ENCODE measurements around the gene PCGF5. TPM values are rescaled to one million over a fixed set of nuclear protein-coding genes. Genes with fewer than 3 reads are reported as not detected.
"Not testable (repeated sequence)": the region's sequence is repeated elsewhere in the genome, so short reads cannot be mapped to it uniquely, and the experiment has no call there.

PCGF5 gene
- total RNA-seq, 4 donors from 2014 or later, result 17.3 to 39.3 (median 23.4) TPM

GRCh38 chr10:91299999-91300575, 79.6 kb downstream of the PCGF5 start:
- Histone ChIP-seq H3K4me3 (no peak overlapping the region), H3K27me3 (peaks cover 0 to 2% (median 0%) of the 10 kb centered on the region in 4 donors), H3K36me3 (no peaks in the 10 kb centered on the region), H3K4me1 (peaks cover 0 to 12% (median 0%) of the 10 kb centered on the region in 3 donors), H3K27ac (no peak overlapping the region), H3K9me3 (no peaks in the 10 kb centered on the region)
- intact Hi-C loops (cut with DNase I), result no loop called here
- TF ChIP-seq POLR2A (IDR thresholded peaks at IDR 0.05), result no peak
- TF ChIP-seq CTCF (IDR thresholded peaks at IDR 0.05), result no peak
- 73 to 78% methylated on average over 1 of the region's 1 CpG for WGBS, 2 donors
- DNase-seq, result no peak

- peaks cover 0 to 10% (median 0%) of the 10 kb centered on the region in 3 donors for H3K4me1 ChIP-seq
- H3K4me3 ChIP-seq; DNase-seq; H3K27me3 ChIP-seq; intact Hi-C loops (cut with DNase I); H3K9me3 ChIP-seq; H3K27ac ChIP-seq; H3K36me3 ChIP-seq: not testable (repeated sequence)
- WGBS, 2 donors, result 68 to 77% methylated on average over 3 of the region's 3 CpGs
Measured at GRCh38 chr10:91302946-91303345, 82.5 kb downstream of the PCGF5 start.

- intact Hi-C loops (cut with DNase I); H3K9me3 ChIP-seq; H3K27ac ChIP-seq; H3K4me1 ChIP-seq; DNase-seq; H3K36me3 ChIP-seq; H3K4me3 ChIP-seq; H3K27me3 ChIP-seq: not testable (repeated sequence)
- WGBS, 2 donors, result 83 to 89% methylated on average over 7 of the region's 7 CpGs
Measured at GRCh38 chr10:91305979-91306378, 85.5 kb downstream of the PCGF5 start.

- no peak overlapping the region for H3K27ac ChIP-seq
- intact Hi-C loops (cut with DNase I), result no loop called here
- no peak for TF ChIP-seq POLR2A (IDR thresholded peaks at IDR 0.05)
- DNase-seq, result no peak
- no peaks in the 10 kb centered on the region for H3K27me3 ChIP-seq
- no peaks in the 10 kb centered on the region for H3K4me1 ChIP-seq
- no peak overlapping the region for H3K4me3 ChIP-seq
- 84 to 95% methylated on average over 1 of the region's 1 CpG for WGBS, 2 donors
- no peaks in the 10 kb centered on the region for H3K9me3 ChIP-seq
- no peaks in the 10 kb centered on the region for H3K36me3 ChIP-seq
Measured at GRCh38 chr10:91307489-91307888, 87.0 kb downstream of the PCGF5 start.

GRCh38 chr10:91309711-91310110, 89.2 kb downstream of the PCGF5 start:
- Histone ChIP-seq H3K9me3 (no peaks in the 10 kb centered on the region), H3K27ac (no peak overlapping the region), H3K27me3 (no peaks in the 10 kb centered on the region), H3K4me1 (peaks cover 0 to 7% (median 0%) of the 10 kb centered on the region in 3 donors), H3K4me3 (no peak overlapping the region), H3K36me3 (no peaks in the 10 kb centered on the region)
- TF ChIP-seq POLR2A (IDR thresholded peaks at IDR 0.05) (no peak), CTCF (IDR thresholded peaks at IDR 0.05) (no peak)
- intact Hi-C loops (cut with DNase I), result no loop called here
- 73 to 85% methylated on average over 2 to 3 of the region's 3 CpGs for WGBS, 2 donors
- DNase-seq, result no peak

GRCh38 chr10:91311601-91312381, 91.3 kb downstream of the PCGF5 start:
- H3K27me3 ChIP-seq, result no peaks in the 10 kb centered on the region
- no peak overlapping the region for H3K27ac ChIP-seq
- H3K36me3 ChIP-seq, result no peaks in the 10 kb centered on the region
- peaks cover 0 to 7% (median 0%) of the 10 kb centered on the region in 3 donors for H3K4me1 ChIP-seq
- intact Hi-C loops (cut with DNase I), result no loop called here
- no peak overlapping the region for H3K4me3 ChIP-seq
- DNase-seq, result no peak
- TF ChIP-seq CTCF (IDR thresholded peaks at IDR 0.05) (no peak), POLR2A (IDR thresholded peaks at IDR 0.05) (no peak)
- H3K9me3 ChIP-seq, result no peaks in the 10 kb centered on the region
